Ecto neural progenitor cell (in vitro differentiated cells): ENCODE results near the gene MAJIN.

ENCODE experiments used
- DNase-seq: peaks from one replicate; pipeline ENCODE4 v3.0.0-alpha.2; 2018; ENCODE audit warnings: low spot score

MAJIN gene

GRCh38 chr11:64911689-64912088 lies 60.2 kb downstream of the MAJIN start:
- no peak for DNase-seq

GRCh38 chr11:64911142-64911541 lies 60.8 kb downstream of the MAJIN start:
- DNase-seq: no peak

- no peak for DNase-seq
Observed at GRCh38 chr11:64910451-64911093, 61.3 kb downstream of the MAJIN start.

- no peak for DNase-seq
Observed at GRCh38 chr11:64909653-64910343, 62.1 kb downstream of the MAJIN start.

- no peak for DNase-seq
Observed at GRCh38 chr11:64908766-64909165, 63.1 kb downstream of the MAJIN start.

GRCh38 chr11:64906314-64906635 lies 65.6 kb downstream of the MAJIN start:
- no peak for DNase-seq

GRCh38 chr11:64905516-64906313 lies 66.2 kb downstream of the MAJIN start:
- no peak for DNase-seq

- no peak for DNase-seq
Observed at GRCh38 chr11:64903291-64903833, 68.5 kb downstream of the MAJIN start.

GRCh38 chr11:64902102-64902900 lies 69.6 kb downstream of the MAJIN start:
- no peak for DNase-seq

- DNase-seq: no peak
Observed at GRCh38 chr11:64900774-64901173, 71.1 kb downstream of the MAJIN start.

GRCh38 chr11:64900263-64900678 lies 71.6 kb downstream of the MAJIN start:
- no peak for DNase-seq

- no peak for DNase-seq
Observed at GRCh38 chr11:64898541-64898940, 73.4 kb downstream of the MAJIN start.

GRCh38 chr11:64898076-64898445 lies 73.8 kb downstream of the MAJIN start:
- no peak for DNase-seq

GRCh38 chr11:64897381-64898075 lies 74.4 kb downstream of the MAJIN start:
- no peak for DNase-seq

GRCh38 chr11:64896448-64897022 lies 75.4 kb downstream of the MAJIN start:
- no peak for DNase-seq

GRCh38 chr11:64894812-64895452 lies 77.0 kb downstream of the MAJIN start:
- DNase-seq: no peak

GRCh38 chr11:64894070-64894811 lies 77.7 kb downstream of the MAJIN start:
- peak; percentile 83 for DNase-seq

GRCh38 chr11:64893194-64894069 lies 78.5 kb downstream of the MAJIN start:
- DNase-seq: no peak

- DNase-seq: no peak
Observed at GRCh38 chr11:64892838-64893193, 79.1 kb downstream of the MAJIN start.
